ENCODE data around the gene ISYNA1. TPM values are rescaled to one million over a fixed set of nuclear protein-coding genes. Genes with fewer than 3 reads are reported as not detected.

ISYNA1 gene
- total RNA-seq, 2 donors from 2014 or later, result 60.9 to 143 TPM

GRCh38 chr19:18436671-18437490, 1.1 kb downstream of the ISYNA1 start:
- H3K4me1 ChIP-seq (ENCODE audit: control insufficient read depth in 1 of 2, low read depth in 2 of 2), result peaks cover 14 to 61% of the 10 kb centered on the region in 2 donors
- H3K9me3 ChIP-seq, result no peaks in the 10 kb centered on the region
- no peak for DNase-seq (ENCODE audit: low spot score)
- peak overlapping the region; percentile 81 for H3K4me3 ChIP-seq
- peak; percentile 41 for ATAC-seq (ENCODE audit: insufficient number of reproducible peaks, low FRiP score, low read depth)
- H3K36me3 ChIP-seq, result no peaks in the 10 kb centered on the region
- no peak overlapping the region for H3K27ac ChIP-seq
- no peaks in the 10 kb centered on the region for H3K27me3 ChIP-seq (replicated peaks; ENCODE audit: insufficient read depth)
- TF ChIP-seq CTCF (IDR thresholded peaks at IDR 0.05), result no peak

- H3K27ac ChIP-seq, result no peak overlapping the region
- H3K9me3 ChIP-seq, result no peaks in the 10 kb centered on the region
- peak overlapping the region; percentile 81 for H3K4me3 ChIP-seq
- no peaks in the 10 kb centered on the region for H3K27me3 ChIP-seq (replicated peaks; ENCODE audit: insufficient read depth)
- no peaks in the 10 kb centered on the region for H3K36me3 ChIP-seq
- H3K4me1 ChIP-seq (ENCODE audit: control insufficient read depth in 1 of 2, low read depth in 2 of 2), result peaks cover 14 to 56% of the 10 kb centered on the region in 2 donors
- no peak for TF ChIP-seq CTCF (IDR thresholded peaks at IDR 0.05)
- DNase-seq (ENCODE audit: low spot score) (no peak), ATAC-seq (ENCODE audit: insufficient number of reproducible peaks, low FRiP score, low read depth) (no peak)
These were observed 1.9 kb downstream of the ISYNA1 start for GRCh38 chr19:18435842-18436670.

GRCh38 chr19:18435178-18435841, 2.6 kb downstream of the ISYNA1 start:
- H3K9me3 ChIP-seq, result no peaks in the 10 kb centered on the region
- DNase-seq (ENCODE audit: low spot score) (no peak), ATAC-seq (ENCODE audit: insufficient number of reproducible peaks, low FRiP score, low read depth) (no peak)
- peaks cover 14 to 48% of the 10 kb centered on the region in 2 donors for H3K4me1 ChIP-seq (ENCODE audit: control insufficient read depth in 1 of 2, low read depth in 2 of 2)
- no peak overlapping the region for H3K4me3 ChIP-seq
- TF ChIP-seq CTCF (IDR thresholded peaks at IDR 0.05), result no peak
- H3K27me3 ChIP-seq (replicated peaks; ENCODE audit: insufficient read depth), result no peaks in the 10 kb centered on the region
- no peak overlapping the region for H3K27ac ChIP-seq
- no peaks in the 10 kb centered on the region for H3K36me3 ChIP-seq

- H3K36me3 ChIP-seq, result no peaks in the 10 kb centered on the region
- peak overlapping the region in 1 of 2 donors; percentile 26 for H3K27ac ChIP-seq
- peak overlapping the region; percentile 75 for H3K4me3 ChIP-seq
- DNase-seq (ENCODE audit: low spot score), result no peak
- H3K9me3 ChIP-seq, result no peaks in the 10 kb centered on the region
- peaks cover 15 to 45% of the 10 kb centered on the region in 2 donors for H3K4me1 ChIP-seq (ENCODE audit: control insufficient read depth in 1 of 2, low read depth in 2 of 2)
- no peak for ATAC-seq (ENCODE audit: insufficient number of reproducible peaks, low FRiP score, low read depth)
- H3K27me3 ChIP-seq (replicated peaks; ENCODE audit: insufficient read depth), result no peaks in the 10 kb centered on the region
- no peak for TF ChIP-seq CTCF (IDR thresholded peaks at IDR 0.05)
These were observed 3.3 kb downstream of the ISYNA1 start for GRCh38 chr19:18434411-18435175.
